A549 (cell line): ENCODE measurements around the gene FIBP. TPM values are rescaled to one million over a fixed set of nuclear protein-coding genes. Genes with fewer than 3 reads are reported as not detected.

ENCODE experiments used
- ATAC-seq, 2 experiments: fragments of 200-7000 bp in 1 of 2; fragments of >200 bp in 1 of 2; cut with Nextera tagmentation in 1 of 2; cut with Tn5 transposase in 1 of 2; 3 replicates each; pipeline versions ENCODE4 v1.8.0 to v1.9.1; 2018 to 2020; ENCODE audit warnings: mild to moderate bottlenecking in 1 of 2, moderate library complexity in 1 of 2
- CTCF ChIA-PET: fragments of 300-600 bp; sonication (Branson Sonifier 250); formaldehyde crosslinking; extraction: SDS; loops from one replicate; lab custom pipeline; 2021; ENCODE audit warnings: antibody characterized with exemption, inconsistent platforms; lab: Yijun Ruan, JAX
- POLR2A ChIA-PET: fragments of 350-600 bp; formaldehyde crosslinking; extraction: SDS; loops from one replicate; lab custom pipeline; 2021; ENCODE audit warnings: antibody characterized with exemption, inconsistent platforms; lab: Yijun Ruan, JAX
- DNase-seq, 2 experiments: peaks; one replicate each; pipeline versions ENCODE4 v3.0.0 to v3.0.0-alpha.2; 2011 to 2016; ENCODE audit warnings: low read depth in 1 of 2, low spot score in 1 of 2
- FAIRE-seq: peaks from 2 replicates; lab custom pipeline; 2011; peaks lifted over from hg19 to GRCh38; lab: Jason Lieb, UNC
- H3K27ac ChIP-seq, 2 experiments: fragments of >200 bp; sonication (Bioruptor Twin); formaldehyde crosslinking; 3 replicates each; pipeline ENCODE4 v1.5.1; 2016 to 2017
- H3K4me1 ChIP-seq: fragments of >200 bp; sonication (Bioruptor Twin); formaldehyde crosslinking; 3 replicates; pipeline ENCODE4 v1.6.1; 2016
- H3K4me2 ChIP-seq: fragments of >200 bp; sonication (Bioruptor Twin); formaldehyde crosslinking; 3 replicates; pipeline ENCODE4 v1.6.1; 2016
- H3K4me3 ChIP-seq: fragments of >200 bp; sonication (Bioruptor Twin); formaldehyde crosslinking; 3 replicates; pipeline ENCODE4 v1.5.1; 2016
- H3K9me3 ChIP-seq: fragments of >200 bp; sonication (Bioruptor Twin); formaldehyde crosslinking; 3 replicates; pipeline ENCODE4 v1.6.1; 2016
- ATOH8 ChIP-seq: fragments of 250-450 bp; sonication (Bioruptor Pico); IDR thresholded peaks from 2 replicates; pipeline ENCODE4 v1.5.0; 2020; ENCODE audit warnings: low read depth, mild to moderate bottlenecking, moderate library complexity
- CHD2 ChIP-seq: fragments of 150-350 bp; IDR thresholded peaks from 2 replicates; pipeline ENCODE4 v1.6.1; 2014; ENCODE audit warnings: low read length; ENCODE audit not compliant: partially characterized antibody
- CHD4 ChIP-seq: fragments of 200-600 bp; sonication (generic); IDR thresholded peaks from 2 replicates; pipeline ENCODE4 v1.6.1; 2016; ENCODE audit warnings: antibody characterized with exemption, mild to moderate bottlenecking, borderline replicate concordance
- EHMT2 ChIP-seq: fragments of 200-600 bp; sonication (generic); IDR thresholded peaks from 2 replicates; pipeline ENCODE4 v1.6.1; 2016; ENCODE audit warnings: antibody characterized with exemption, low read depth, mild to moderate bottlenecking, moderate library complexity
- ESRRA ChIP-seq: fragments of 150-350 bp; IDR thresholded peaks from 2 replicates; pipeline ENCODE4 v1.6.1; 2014; ENCODE audit warnings: mild to moderate bottlenecking, low read length, borderline replicate concordance
- FOSL2 ChIP-seq, 2 experiments: fragments of 450-650 bp in 1 of 2; fragments of >200 bp in 1 of 2; sonication (Bioruptor Twin) in 1 of 2; formaldehyde crosslinking; IDR thresholded peaks; 2 replicates each; pipeline versions ENCODE4 v1.5.0 to v1.6.1; 2016 to 2020; ENCODE audit warnings: mild to moderate bottlenecking in 1 of 2, moderate library complexity in 1 of 2
- GATA3 ChIP-seq: IDR thresholded peaks from 2 replicates; pipeline ENCODE4 v1.6.1; 2012; ENCODE audit warnings: borderline replicate concordance
- HOXB13 ChIP-seq: fragments of 250-450 bp; sonication (Bioruptor Pico); IDR thresholded peaks from 2 replicates; pipeline ENCODE4 v1.5.0; 2020; ENCODE audit warnings: low read depth, mild to moderate bottlenecking, moderate library complexity
- KDM1A ChIP-seq: fragments of 200-600 bp; sonication (generic); IDR thresholded peaks from 2 replicates; pipeline ENCODE4 v1.6.1; 2016; ENCODE audit warnings: low read depth, mild to moderate bottlenecking
- MAX ChIP-seq: IDR thresholded peaks from 2 replicates; pipeline ENCODE4 v1.6.1; 2012
- MYC ChIP-seq: IDR thresholded peaks from 2 replicates; pipeline ENCODE4 v1.6.1; 2012; ENCODE audit warnings: mild to moderate bottlenecking, inconsistent platforms, low read length, improper control_type of control experiment, borderline replicate concordance
- NPAS2 ChIP-seq: fragments of 250-450 bp; sonication (Bioruptor Pico); IDR thresholded peaks from 2 replicates; pipeline ENCODE4 v1.8.0; 2022; ENCODE audit warnings: mild to moderate bottlenecking, moderate library complexity, borderline replicate concordance
- NR3C1 ChIP-seq: fragments of >200 bp; sonication (Bioruptor Twin); formaldehyde crosslinking; IDR thresholded peaks from 3 replicates; pipeline ENCODE4 v1.6.1; 2017
- RFX5 ChIP-seq: fragments of 450-650 bp; IDR thresholded peaks from 2 replicates; pipeline ENCODE4 v1.7.1; 2014; ENCODE audit warnings: antibody characterized with exemption, mild to moderate bottlenecking, moderate library complexity
- USF2 ChIP-seq: fragments of 450-650 bp; IDR thresholded peaks from 2 replicates; pipeline ENCODE4 v1.6.1; 2014; ENCODE audit warnings: antibody characterized with exemption
- ZC3H11A ChIP-seq: fragments of 450-650 bp; IDR thresholded peaks from 2 replicates; pipeline ENCODE4 v1.6.1; 2014; ENCODE audit warnings: antibody characterized with exemption, mild to moderate bottlenecking
- WGBS: methylation state at CpG from one replicate; pipeline ENCODE4 v1.1.6; 2017; ENCODE audit errors: missing lambda C conversion rate; 5-methylcytosine and 5-hydroxymethylcytosine counted together
- polyA plus RNA-seq, 4 experiments: library from polyadenylated mRNA; depleted of rRNA in 3 of 4; stranded (reverse); fragments of >200 nt; fragmentation: RNase III in 1 of 4; extraction: RNeasy Plus Mini Kit Qiagen cat#74134 plus additional on column Dnase treatment in 1 of 4; gene quantifications; 2 replicates in 3 of 4; 3 replicates in 1 of 4; pipeline ENCODE4 v1.2.3, GENCODE V29; 2011 to 2017
- TF ChIP-seq, protein P1 (sequence below): fragments of 150-350 bp; IDR thresholded peaks from 2 replicates; pipeline ENCODE4 v1.6.1; 2014; ENCODE audit warnings: low read depth, mild to moderate bottlenecking, low read length
- TF ChIP-seq, protein P2 (sequence below): IDR thresholded peaks from 2 replicates; pipeline ENCODE4 v1.6.1; 2012; ENCODE audit warnings: low read depth, borderline replicate concordance

Gene FIBP
- polyA plus RNA-seq, 2 of the 4 experiments (the other 2 are of a cell fraction), result 60.4 to 72.2 TPM

- Histone ChIP-seq H3K9me3 (no peaks in the 10 kb centered on the region), H3K4me1 (peaks cover 44% of the 10 kb centered on the region)
- TF ChIP-seq HOXB13, result no peak
- TF ChIP-seq, protein P1, sequence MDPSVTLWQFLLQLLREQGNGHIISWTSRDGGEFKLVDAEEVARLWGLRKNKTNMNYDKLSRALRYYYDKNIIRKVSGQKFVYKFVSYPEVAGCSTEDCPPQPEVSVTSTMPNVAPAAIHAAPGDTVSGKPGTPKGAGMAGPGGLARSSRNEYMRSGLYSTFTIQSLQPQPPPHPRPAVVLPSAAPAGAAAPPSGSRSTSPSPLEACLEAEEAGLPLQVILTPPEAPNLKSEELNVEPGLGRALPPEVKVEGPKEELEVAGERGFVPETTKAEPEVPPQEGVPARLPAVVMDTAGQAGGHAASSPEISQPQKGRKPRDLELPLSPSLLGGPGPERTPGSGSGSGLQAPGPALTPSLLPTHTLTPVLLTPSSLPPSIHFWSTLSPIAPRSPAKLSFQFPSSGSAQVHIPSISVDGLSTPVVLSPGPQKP, result no peak
- TF ChIP-seq NR3C1, result no peak
- TF ChIP-seq RFX5, result no peak
- TF ChIP-seq EHMT2, result no peak
- TF ChIP-seq CHD4, result no peak
- TF ChIP-seq, protein P2, sequence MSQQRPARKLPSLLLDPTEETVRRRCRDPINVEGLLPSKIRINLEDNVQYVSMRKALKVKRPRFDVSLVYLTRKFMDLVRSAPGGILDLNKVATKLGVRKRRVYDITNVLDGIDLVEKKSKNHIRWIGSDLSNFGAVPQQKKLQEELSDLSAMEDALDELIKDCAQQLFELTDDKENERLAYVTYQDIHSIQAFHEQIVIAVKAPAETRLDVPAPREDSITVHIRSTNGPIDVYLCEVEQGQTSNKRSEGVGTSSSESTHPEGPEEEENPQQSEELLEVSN, result 0 out of 2 replicates have a peak, but pooled peaks have one; percentile 15
- no peak for TF ChIP-seq ESRRA
- TF ChIP-seq NPAS2 (CRISPR knock-in tag), result no peak
- TF ChIP-seq GATA3, result no peak
- TF ChIP-seq MAX, result peak; percentile 40; the same call in 1 of the 2 replicates
- no peak for TF ChIP-seq ATOH8 (CRISPR knock-in tag)
- TF ChIP-seq KDM1A, result no peak
- TF ChIP-seq MYC, result 0 out of 2 replicates have a peak, but pooled peaks have one; percentile 36
- TF ChIP-seq, all 56 proteins: peak for 3
- DNase-seq, result peak in 1 of 2 experiments; percentile 45
- ATAC-seq, result peak; percentile 0 to 4; a peak in 4 of 6 replicates
- H3K4me3 ChIP-seq, result peak overlapping the region; percentile 72
- H3K4me2 ChIP-seq, result peak overlapping the region; percentile 96
- POLR2A ChIA-PET, result interaction anchor here (0.6 to 4.3 kb wide), 23 partner anchors 11 to 1880 kb away, joined by 3 to 36 read pairs (median 7); partner anchors contain the start of genes C11orf68, CFL1, FOSL1 and PCNX3
- CTCF ChIA-PET, result interaction anchor here (0.6 to 20.5 kb wide), 33 partner anchors 10 to 228 kb away, joined by 3 to 618 read pairs (median 5); partner anchors contain the start of genes C11orf68, CFL1, CTSW and DRAP1
- 0% methylated on average over 11 of the region's 23 CpGs for WGBS
- no peak for FAIRE-seq
- peak overlapping the region; percentile 93 to 96 for H3K27ac ChIP-seq
Measured at GRCh38 chr11:65887723-65888162, 528 bp downstream of the FIBP start.

DNA sequence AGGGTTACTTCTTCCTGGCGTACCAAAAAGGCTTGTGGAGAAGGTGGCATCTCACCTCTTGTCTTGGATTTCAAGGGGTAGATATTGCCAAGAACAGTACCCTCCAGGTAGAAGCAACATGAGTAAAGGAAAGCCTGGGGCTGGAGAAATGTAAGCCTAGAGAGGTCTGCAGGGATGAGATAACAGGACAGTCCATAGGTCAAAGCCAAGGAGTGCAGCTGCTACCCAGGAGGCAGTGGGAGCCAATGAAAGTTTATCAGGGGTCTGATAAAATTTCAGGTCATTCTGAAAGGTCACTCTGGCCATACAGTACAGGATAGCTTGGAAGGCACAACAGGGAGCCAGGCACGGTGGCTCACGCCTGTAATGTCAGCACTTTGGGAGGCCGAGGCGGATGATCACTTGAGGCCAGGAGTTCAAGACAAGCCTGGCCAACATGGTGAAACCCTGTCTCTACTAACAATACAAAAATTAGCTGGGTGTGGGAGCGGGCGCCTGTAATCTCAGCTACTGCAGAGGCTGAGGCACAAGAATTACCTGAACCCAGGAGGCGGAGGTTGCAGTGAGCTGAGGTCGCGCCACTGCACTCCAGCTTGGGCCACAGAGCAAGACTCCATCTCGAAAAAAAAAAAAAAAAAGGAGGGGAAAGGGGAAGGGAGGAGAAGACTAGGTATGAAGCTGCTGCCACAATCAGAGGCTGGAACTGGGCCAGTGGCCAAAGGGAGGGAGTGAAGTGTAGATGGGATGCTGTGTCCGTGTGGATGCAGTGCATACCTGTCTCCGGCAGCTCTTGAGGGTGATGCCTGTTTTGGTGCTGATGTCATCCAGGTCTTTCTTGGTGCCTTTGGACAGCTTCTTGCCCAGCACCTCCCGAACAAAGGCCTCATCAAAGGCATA is 1.2 kb downstream of the FIBP start:
- peak overlapping the region; percentile 72 for H3K4me3 ChIP-seq
- ChIA-PET POLR2A (interaction anchor here (0.6 to 1.8 kb wide), 3 partner anchors 60 to 167 kb away, joined by 3 to 6 read pairs (median 3); partner anchors contain the start of gene RNASEH2C), CTCF (interaction anchor here (0.6 to 20.5 kb wide), 20 partner anchors 9 to 181 kb away, joined by 3 to 618 read pairs (median 17); partner anchors contain the start of genes C11orf68, CFL1, CTSW and DRAP1)
- no peak for ATAC-seq
- no peaks in the 10 kb centered on the region for H3K9me3 ChIP-seq
- peaks cover 37% of the 10 kb centered on the region for H3K4me1 ChIP-seq
- no peak for FAIRE-seq
- WGBS, result 82% methylated on average over 14 of the region's 14 CpGs
- H3K27ac ChIP-seq, result peak overlapping the region; percentile 93 to 96
- no peak for DNase-seq
- TF ChIP-seq CHD2 (no peak), FOSL2 (IDR thresholded peaks at IDR 0.05) (no peak), FOSL2 (CRISPR knock-in tag; IDR thresholded peaks at IDR 0.05) (no peak), USF2 (no peak), ZC3H11A (no peak)
- peak overlapping the region; percentile 96 for H3K4me2 ChIP-seq
